GM18519 (cell line): Measurements from ENCODE around the gene OR52I2.

Source experiments
- ATAC-seq: cut with Tn5 transposase; IDR thresholded peaks from one replicate; pipeline ENCODE4 v1.9.1; 2021; ENCODE audit warnings: mild to moderate bottlenecking, moderate library complexity; ENCODE audit not compliant: unreplicated experiment, low FRiP score

Gene OR52I2

DNA sequence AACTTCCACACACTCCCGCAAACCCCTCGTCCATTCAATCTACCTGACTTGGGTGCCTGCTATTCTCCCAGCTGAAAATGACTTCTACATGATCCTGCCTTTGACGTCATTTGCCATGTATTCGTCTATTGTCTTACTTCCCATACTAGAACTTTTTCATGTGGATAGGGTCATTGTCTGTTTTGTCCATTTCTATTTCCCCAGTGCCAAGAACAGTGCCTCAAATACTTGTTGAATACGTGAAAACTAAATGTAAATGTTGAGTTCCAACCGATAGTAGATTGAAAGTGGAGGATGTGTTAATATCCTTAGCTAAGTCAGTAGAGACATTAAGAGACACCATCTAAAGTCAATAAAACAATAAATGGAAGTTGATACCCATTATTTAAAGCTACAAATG is 25.6 kb downstream of the OR52I2 start:
- ATAC-seq = no peak

DNA sequence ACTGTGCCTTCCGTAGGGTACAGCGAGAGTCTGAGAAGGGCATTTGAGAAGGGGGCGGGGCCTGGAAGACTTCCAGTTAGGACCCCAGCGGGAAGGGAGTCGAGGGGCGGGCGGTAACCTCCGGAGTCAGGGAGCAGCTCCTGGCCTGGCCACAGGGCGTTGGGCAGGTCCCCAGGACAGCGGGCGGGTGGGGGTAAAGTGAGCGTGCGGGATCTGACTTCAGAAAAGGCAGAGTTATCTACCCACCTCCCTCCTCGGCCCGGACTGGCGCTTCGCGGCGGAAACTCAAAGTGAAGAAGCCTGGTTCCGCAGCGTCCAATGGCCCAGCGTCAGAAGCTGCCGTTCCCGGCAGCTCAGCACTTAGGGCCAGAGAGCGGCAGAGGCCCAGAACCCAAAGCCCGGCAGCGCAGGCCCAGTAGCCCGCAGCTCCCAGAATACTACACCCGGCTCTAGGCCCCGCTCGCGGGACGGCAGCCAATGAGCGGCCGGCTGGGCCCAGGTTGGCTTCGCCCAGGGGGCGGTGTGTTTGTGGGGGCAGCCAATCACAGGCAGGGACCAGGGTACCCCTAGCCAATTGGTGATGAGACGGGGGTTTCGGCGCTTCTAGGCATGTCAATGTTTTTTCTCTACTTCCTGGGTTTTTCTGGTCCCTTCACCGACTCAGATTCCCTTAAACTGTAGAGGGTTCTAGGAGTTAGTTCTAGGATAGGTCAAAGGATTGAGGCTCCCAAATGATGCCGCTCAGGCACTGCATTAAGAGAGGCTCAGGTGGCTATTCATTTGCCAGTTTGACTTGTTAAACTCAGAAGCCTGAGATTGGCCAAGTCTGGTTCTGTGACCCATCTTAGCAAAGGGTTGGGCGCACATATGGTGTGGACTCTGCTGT is 26.5 kb downstream of the OR52I2 start, which contains the start of gene TRIM68:
Gene TRIM68, minus strand, starts transcription at position 451 of the 886 bp plus-strand sequence. CDS start 2,727 bp downstream, outside the sequence.
- peak; percentile 99 for ATAC-seq

DNA sequence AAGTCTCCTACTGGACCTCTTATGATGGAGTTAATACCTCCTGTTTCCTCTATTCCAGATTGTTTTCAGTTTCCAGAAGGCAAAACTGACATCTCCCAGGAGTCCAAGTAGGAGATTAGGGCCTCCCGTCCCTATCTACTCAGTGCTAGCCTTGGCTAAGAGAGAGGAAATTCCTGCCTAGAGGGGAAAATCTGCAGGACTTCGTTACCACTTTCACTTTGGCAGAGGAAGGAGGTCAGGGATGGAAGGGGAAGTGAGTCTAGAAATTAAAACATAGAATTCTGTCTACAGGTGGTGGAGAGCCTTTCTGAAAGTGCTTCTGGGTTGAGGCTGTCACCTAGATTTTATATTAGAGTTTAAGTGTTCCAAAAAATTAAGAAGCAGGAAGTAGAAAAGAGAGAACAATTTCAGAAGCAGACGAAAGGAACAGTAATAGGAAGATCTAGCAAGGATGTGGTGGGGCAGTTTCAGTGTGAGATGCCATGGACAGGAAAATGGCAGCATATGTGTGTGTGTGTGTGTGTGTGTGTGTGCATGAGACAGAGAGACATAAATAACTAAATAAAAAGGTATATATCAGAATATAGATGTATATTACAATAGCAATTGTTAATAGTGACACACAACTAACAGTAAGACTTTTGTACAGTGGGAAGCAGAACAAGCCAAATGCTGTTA is 28.9 kb downstream of the OR52I2 start:
- no peak for ATAC-seq

DNA sequence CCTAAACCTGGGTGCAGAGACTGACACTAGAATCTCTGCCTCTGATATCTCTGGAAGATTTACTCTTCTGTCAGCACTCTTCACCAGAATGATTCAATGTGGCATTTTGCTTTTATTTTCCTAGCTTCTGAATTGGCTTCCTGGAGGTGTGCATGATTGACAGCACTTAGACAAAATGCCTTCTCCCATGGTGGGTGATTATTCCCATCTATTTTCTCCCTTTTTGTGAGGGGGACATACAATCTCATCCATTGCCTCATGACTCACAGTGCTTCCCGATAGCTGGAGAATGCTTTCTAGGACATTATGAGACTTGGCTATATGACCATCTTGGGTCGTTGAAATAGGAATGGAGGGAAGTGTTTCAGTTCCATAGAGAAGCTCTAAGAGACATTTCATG is 30.4 kb downstream of the OR52I2 start:
- ATAC-seq = no peak

DNA sequence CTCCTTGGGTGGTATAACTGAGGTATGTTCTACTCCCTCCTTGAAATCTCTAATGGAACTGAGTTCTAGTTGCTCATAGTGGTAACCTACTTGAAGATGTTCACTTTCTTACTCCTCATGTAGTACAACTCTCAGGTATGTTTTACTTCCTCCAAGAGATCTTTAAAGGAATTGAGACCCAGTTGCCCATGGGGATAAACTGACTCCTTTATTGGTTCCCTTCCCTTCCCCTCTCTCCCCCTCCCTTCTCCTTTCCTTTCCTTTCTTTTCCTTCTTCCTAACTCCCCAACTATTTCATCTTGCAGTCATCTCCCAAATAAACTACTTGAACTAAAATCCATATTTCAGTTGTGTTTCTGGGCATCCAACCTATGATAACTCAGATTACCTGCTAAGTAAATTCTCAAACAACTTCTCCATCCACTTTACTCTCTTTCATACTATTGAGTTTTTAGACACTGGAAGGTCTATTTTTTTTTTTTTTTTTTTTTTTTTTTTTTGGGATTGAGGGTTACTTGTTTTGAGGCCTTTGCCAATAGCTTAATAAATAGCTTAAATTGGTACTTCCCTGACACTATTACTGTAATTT is 34.4 kb downstream of the OR52I2 start:
- ATAC-seq = no peak

DNA sequence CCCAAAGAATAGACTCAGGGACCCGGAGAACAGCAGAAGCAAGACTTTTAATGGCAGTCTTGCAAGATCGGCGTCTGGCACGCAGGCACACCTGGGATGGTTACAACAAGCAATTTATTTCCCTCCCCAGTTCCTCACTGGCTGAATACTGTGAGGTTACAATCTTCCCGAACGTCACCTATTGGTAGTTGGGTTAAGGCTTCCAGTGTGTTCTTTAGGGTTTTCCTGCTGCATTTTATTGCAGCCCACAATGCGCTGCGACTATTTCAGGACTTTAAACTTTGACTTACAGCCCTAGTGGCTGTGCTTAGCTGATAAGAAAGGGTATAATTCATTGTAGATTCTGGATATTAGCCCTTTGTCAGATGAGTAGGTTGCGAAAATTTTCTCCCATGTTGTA is 38.0 kb downstream of the OR52I2 start:
- ATAC-seq = no peak

DNA sequence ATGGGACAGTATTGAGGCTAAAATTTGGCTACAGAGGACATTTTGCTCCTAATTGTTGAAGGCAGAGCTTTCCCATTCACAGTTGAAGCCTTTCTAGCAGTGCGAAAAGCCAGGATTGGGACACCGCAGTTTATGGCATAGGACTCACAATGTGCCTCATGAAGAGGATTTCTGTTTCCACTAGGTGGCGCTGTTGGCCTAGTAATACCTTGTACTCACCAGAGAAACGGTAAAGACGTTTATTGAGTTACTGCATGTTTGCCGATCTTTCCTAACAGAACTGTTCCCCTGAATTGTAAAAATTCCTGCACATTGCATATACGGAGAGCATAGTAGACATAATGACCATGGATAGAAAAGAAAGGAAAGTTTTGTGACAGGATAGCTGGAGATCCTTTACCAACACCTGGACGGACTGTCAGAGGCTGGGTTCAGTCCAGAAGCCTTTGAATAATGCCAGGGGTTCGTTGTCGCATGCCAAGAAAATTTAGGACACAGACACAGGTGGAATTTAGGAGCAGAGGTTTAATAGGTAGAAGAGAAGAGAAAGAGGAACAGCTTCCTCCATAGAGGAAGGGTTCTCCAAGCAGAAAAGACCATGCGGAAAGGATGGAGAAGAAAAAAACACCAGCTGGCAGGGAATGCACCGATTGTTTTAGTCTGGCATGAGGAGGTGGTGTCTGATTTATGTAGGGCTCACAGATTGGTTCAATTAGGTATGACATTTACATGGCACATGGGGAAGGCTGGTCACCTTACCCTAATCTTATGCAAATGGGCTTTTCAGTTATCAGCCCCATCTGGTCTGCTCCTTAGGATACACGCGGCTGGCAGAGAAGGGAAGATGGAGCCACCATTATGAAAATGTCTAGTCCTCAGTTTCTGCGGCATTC is 44.9 kb downstream of the OR52I2 start:
- no peak for ATAC-seq

DNA sequence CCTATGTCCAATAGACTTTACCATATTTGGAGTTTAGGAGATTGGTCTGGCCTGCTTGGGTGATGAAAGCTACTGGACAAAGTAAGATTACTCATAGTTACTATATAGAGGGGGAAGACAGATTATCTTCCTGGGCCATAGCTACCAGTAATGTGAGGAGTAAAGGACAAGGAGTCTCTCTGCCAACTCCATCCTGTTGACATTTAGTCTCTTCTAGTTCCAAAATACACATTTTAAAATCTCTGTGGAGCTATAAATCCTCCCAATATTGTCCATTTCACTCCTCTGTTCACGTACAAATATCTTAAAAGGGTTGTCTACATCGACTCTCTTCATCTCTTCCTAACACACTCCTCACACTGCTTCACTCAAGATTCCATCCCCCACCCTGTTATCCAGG is 54.6 kb downstream of the OR52I2 start:
- ATAC-seq = no peak

DNA sequence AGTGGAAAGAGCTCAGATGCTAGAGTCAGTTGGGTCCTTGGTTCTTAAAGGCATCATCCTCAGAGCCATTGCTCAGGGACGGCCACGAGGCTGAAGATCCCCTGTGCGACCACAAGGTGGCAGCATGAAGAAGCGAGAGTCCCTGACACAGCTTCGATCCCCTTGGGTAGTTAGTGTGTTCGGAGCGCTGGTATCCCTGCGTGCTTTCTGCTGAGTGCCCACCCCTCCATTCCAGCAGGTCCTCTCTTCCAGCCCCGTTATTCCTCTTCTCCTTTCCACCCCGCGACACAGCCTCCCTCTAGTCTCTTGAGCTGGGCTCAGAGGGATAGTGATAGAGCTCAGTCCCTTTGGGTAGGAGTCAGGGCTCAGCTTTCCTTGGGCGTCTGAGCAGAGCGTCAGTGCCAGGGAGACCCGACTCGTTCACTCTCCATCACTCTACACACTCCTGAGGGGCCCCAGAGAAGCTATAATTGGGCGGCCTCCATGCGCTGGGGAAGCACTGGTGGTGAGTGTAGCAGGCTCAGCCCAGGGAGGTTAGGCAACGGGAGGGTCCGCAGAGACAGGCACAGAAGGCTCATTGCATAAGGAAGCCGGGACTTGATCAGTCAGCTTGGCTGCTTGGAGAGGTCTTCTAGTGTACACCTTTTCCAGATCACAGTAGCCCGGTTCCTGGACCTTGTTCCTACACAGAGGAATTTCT is 55.6 kb downstream of the OR52I2 start, which contains the start of gene OR51D1:
Gene OR51D1, plus strand, starts transcription at position 516 of the 700 bp plus-strand sequence. CDS start 2,314 bp downstream, outside the sequence.
- ATAC-seq = peak; percentile 94

DNA sequence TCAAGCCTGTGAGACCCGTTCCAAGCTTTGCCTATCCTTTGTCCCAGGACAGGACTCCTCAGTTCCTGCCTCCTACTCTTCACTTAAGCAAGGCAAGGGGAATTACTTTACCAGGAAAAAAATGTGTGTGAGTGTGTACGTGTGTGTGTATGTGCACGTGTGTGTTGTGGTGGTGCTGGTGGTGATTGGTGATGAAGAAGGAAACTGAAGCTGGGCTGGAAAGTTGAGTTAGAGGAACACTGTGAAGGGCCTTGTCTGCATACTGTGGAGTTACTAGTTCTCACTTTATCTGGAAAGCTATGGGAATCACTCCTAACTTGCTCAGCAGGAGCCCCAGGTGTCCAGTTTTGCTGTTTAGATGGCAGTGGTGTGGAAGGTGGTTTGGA is 56.1 kb downstream of the OR52I2 start:
- no peak for ATAC-seq

DNA sequence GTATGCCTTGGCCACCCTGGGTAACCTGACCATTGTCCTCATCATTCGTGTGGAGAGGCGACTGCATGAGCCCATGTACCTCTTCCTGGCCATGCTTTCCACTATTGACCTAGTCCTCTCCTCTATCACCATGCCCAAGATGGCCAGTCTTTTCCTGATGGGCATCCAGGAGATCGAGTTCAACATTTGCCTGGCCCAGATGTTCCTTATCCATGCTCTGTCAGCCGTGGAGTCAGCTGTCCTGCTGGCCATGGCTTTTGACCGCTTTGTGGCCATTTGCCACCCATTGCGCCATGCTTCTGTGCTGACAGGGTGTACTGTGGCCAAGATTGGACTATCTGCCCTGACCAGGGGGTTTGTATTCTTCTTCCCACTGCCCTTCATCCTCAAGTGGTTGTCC is 58.4 kb downstream of the OR52I2 start:
- no peak for ATAC-seq

DNA sequence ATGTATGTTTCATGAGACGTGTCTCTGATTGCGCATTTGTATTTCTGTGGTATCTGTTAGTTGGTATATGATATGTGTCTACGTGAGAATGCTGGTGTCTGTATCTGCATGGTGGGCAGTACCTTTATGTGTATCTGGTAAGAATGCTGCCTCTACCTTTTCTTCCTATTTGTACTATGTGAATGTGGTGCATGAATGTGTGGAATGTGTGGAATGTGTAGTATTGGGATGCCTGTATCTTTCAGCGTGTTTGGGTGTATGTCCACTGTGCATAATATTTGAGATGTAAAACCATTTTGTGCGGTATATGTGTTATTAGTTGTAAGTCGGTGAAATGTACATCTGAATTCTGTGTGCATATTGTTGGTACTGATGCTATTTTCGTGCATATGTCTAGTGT is 60.0 kb downstream of the OR52I2 start:
- ATAC-seq = no peak

DNA sequence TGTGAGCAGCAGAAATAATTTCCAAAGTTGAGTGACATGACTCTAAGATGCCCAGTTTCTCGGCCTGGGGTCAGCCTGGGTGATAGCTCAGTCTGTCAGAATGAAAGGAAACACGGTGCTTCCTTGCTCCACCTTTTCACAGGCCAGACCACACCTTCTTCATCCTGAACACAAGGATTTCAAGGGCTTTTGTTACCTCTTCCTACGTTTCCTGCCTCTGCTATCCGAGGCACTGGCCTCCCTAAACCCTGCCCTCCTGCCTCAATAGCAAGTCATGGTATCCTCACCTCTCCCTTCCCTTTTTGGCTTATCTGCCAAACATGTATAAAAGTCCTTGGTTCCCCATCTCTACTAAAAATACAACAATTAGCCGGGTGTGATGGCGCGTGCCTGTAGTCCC is 60.5 kb downstream of the OR52I2 start:
- no peak for ATAC-seq
